Activated CD8-positive, alpha-beta T cell treated with anti-CD3 and anti-CD28 coated beads for 36 hours (primary cell): ENCODE results near the gene CPSF3. TPM values are rescaled to one million over a fixed set of nuclear protein-coding genes. Genes with fewer than 3 reads are reported as not detected.

Experiments used
- ATAC-seq: fragments of 200-7000 bp; cut with Tn5 transposase; one replicate; pipeline ENCODE4 v1.10.0; 2021; ENCODE audit warnings: mild to moderate bottlenecking, moderate library complexity
- CTCF ChIA-PET: fragments of 350-600 bp; sonication (Branson Sonifier 250); formaldehyde crosslinking; loops from one replicate; lab custom pipeline; 2021; ENCODE audit warnings: antibody characterized with exemption; lab: Charles Lee
- POLR2A ChIA-PET: fragments of 350-600 bp; sonication (Branson Sonifier 250); formaldehyde crosslinking; loops from one replicate; lab custom pipeline; 2021; ENCODE audit warnings: antibody characterized with exemption; lab: Charles Lee
- DNase-seq: peaks from one replicate; pipeline ENCODE4 v3.0.0-alpha.2; 2020
- H3K27ac Mint-ChIP-seq: one replicate; pipeline ENCODE4 v1.8.0; 2021; ENCODE audit warnings: mild to moderate bottlenecking, mixed read lengths
- H3K27me3 Mint-ChIP-seq: one replicate; pipeline ENCODE4 v1.8.0; 2021; ENCODE audit warnings: mixed read lengths
- H3K36me3 Mint-ChIP-seq: one replicate; pipeline ENCODE4 v1.8.0; 2021; ENCODE audit warnings: low read depth, mixed read lengths
- H3K4me1 Mint-ChIP-seq: one replicate; pipeline ENCODE4 v1.8.0; 2021; ENCODE audit warnings: low read depth, mixed read lengths
- H3K4me3 Mint-ChIP-seq: one replicate; pipeline ENCODE4 v1.8.0; 2021; ENCODE audit warnings: mild to moderate bottlenecking, moderate library complexity, mixed read lengths
- H3K9me3 Mint-ChIP-seq: one replicate; pipeline ENCODE4 v1.8.0; 2021; ENCODE audit warnings: mixed read lengths
- CTCF ChIP-seq: fragments of 200-600 bp; IDR thresholded peaks from one replicate; pipeline ENCODE4 v1.8.0; 2022; ENCODE audit warnings: antibody characterized with exemption, mild to moderate bottlenecking
- intact Hi-C: fragments of 100-400 bp; cut with micrococcal nuclease; formaldehyde crosslinking; loops from one replicate; pipeline ENCODE4 v1.10.0; 2022
- total RNA-seq, 2 experiments: library from RNA; stranded (reverse); gene quantifications; one replicate each; pipeline ENCODE4 v1.2.3, GENCODE V29; 2021

Gene CPSF3
- total RNA-seq, 2 experiments from 2014 or later: 72.2 to 73.0 TPM

GRCh38 chr2:9419541-9419940, 3.9 kb upstream of the CPSF3 start:
- ATAC-seq (no peak), DNase-seq (no peak)
- Mint-ChIP-seq H3K4me1 (peaks cover 43% of the 10 kb centered on the region), H3K27ac (peak overlapping the region; percentile 19), H3K27me3 (no peaks in the 10 kb centered on the region), H3K9me3 (no peaks in the 10 kb centered on the region), H3K36me3 (peaks cover 31% of the 10 kb centered on the region), H3K4me3 (no peak overlapping the region)
- POLR2A ChIA-PET: interaction anchor here (0.6 kb wide), 1 partner anchor 288 kb away, joined by 3 read pairs; no protein-coding TSS in a partner anchor
- intact Hi-C loops: no loop called here
- CTCF ChIA-PET: interaction anchor here (0.8 kb wide), 1 partner anchor 16 kb away, joined by 3 read pairs; no protein-coding TSS in a partner anchor
- no peak for TF ChIP-seq CTCF

GRCh38 chr2:9420495-9420894, 3.0 kb upstream of the CPSF3 start:
- no peak for ATAC-seq
- intact Hi-C loops: no loop called here
- TF ChIP-seq CTCF: no peak
- no peak for DNase-seq
- Mint-ChIP-seq H3K9me3 (no peaks in the 10 kb centered on the region), H3K4me1 (peaks cover 43% of the 10 kb centered on the region), H3K27ac (no peak overlapping the region), H3K27me3 (no peaks in the 10 kb centered on the region), H3K4me3 (no peak overlapping the region), H3K36me3 (peaks cover 31% of the 10 kb centered on the region)
- ChIA-PET CTCF (interaction anchor here (0.8 kb wide), 1 partner anchor 15 kb away, joined by 3 read pairs; no protein-coding TSS in a partner anchor), POLR2A (no interaction called here)

- no peak for TF ChIP-seq CTCF
- ChIA-PET POLR2A (interaction anchor here (0.6 to 2.5 kb wide), 10 partner anchors 9 to 487 kb away, joined by 3 to 19 read pairs (median 3); partner anchors contain the start of gene IAH1), CTCF (no interaction called here)
- DNase-seq: peak; percentile 64
- peaks cover 34% of the 10 kb centered on the region for H3K4me1 Mint-ChIP-seq
- H3K27me3 Mint-ChIP-seq: no peaks in the 10 kb centered on the region
- H3K36me3 Mint-ChIP-seq: peaks cover 21% of the 10 kb centered on the region
- no peak overlapping the region for H3K4me3 Mint-ChIP-seq
- intact Hi-C loops: no loop called here
- no peaks in the 10 kb centered on the region for H3K9me3 Mint-ChIP-seq
- peak overlapping the region; percentile 93 for H3K27ac Mint-ChIP-seq
- peak; percentile 25 for ATAC-seq
Measured at GRCh38 chr2:9422321-9423099, 944 bp upstream of the CPSF3 start.

GRCh38 chr2:9423922-9424272, 443 bp downstream of the CPSF3 start:
- Mint-ChIP-seq H3K9me3 (no peaks in the 10 kb centered on the region), H3K27me3 (no peaks in the 10 kb centered on the region), H3K4me1 (peaks cover 29% of the 10 kb centered on the region), H3K27ac (no peak overlapping the region), H3K36me3 (peaks cover 20% of the 10 kb centered on the region), H3K4me3 (no peak overlapping the region)
- ChIA-PET POLR2A (interaction anchor here (0.6 to 2.5 kb wide), 6 partner anchors 10 to 1976 kb away, joined by 3 to 19 read pairs (median 3); partner anchors contain the start of genes ADAM17 and IAH1), CTCF (no interaction called here)
- ATAC-seq (peak; percentile 10), DNase-seq (peak; percentile 50)
- TF ChIP-seq CTCF: no peak
- intact Hi-C loops: no loop called here
